ENCODE data around the gene ADGRG6.

ADGRG6 gene

GRCh38 chr6:142359271-142359960 lies 57.6 kb downstream of the ADGRG6 start:
- TF ChIP-seq ZNF785 (tag by site-specific recombination; IDR thresholded peaks at IDR 0.05) (no peak), ZNF548 (tag by site-specific recombination; IDR thresholded peaks at IDR 0.05) (no peak), ZNF549 (tag by site-specific recombination; IDR thresholded peaks at IDR 0.05) (no peak), ELK4 (IDR thresholded peaks at IDR 0.05; ENCODE audit: borderline replicate concordance, low read depth, low read length) (no peak), ZNF335 (tag by site-specific recombination; conservative IDR thresholded peaks at IDR 0.05) (no peak), ZNF324 (tag by site-specific recombination; IDR thresholded peaks at IDR 0.05) (no peak), ZNF138 (tag by site-specific recombination; IDR thresholded peaks at IDR 0.05; ENCODE audit: borderline replicate concordance) (no peak), ZNF701 (tag by site-specific recombination; IDR thresholded peaks at IDR 0.05) (no peak), ZNF776 (tag by site-specific recombination; IDR thresholded peaks at IDR 0.05; ENCODE audit: borderline replicate concordance) (no peak), ZNF843 (tag by site-specific recombination; IDR thresholded peaks at IDR 0.05) (no peak), ZNF174 (tag by site-specific recombination; IDR thresholded peaks at IDR 0.05) (no peak), SCRT1 (tag by site-specific recombination; IDR thresholded peaks at IDR 0.05; ENCODE audit: borderline replicate concordance) (no peak), SP2 (tag by site-specific recombination; IDR thresholded peaks at IDR 0.05) (no peak), ZNF677 (tag by site-specific recombination; IDR thresholded peaks at IDR 0.05) (no peak), ZNF37A (tag by site-specific recombination; IDR thresholded peaks at IDR 0.05) (no peak), ZSCAN5A (tag by site-specific recombination; IDR thresholded peaks at IDR 0.05) (no peak)
- TF ChIP-seq, protein P1, sequence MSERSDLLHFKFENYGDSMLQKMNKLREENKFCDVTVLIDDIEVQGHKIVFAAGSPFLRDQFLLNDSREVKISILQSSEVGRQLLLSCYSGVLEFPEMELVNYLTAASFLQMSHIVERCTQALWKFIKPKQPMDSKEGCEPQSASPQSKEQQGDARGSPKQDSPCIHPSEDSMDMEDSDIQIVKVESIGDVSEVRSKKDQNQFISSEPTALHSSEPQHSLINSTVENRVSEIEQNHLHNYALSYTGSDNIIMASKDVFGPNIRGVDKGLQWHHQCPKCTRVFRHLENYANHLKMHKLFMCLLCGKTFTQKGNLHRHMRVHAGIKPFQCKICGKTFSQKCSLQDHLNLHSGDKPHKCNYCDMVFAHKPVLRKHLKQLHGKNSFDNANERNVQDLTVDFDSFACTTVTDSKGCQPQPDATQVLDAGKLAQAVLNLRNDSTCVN (tag by site-specific recombination; optimal IDR thresholded peaks at IDR 0.05) = no peak
- TF ChIP-seq, protein P2, sequence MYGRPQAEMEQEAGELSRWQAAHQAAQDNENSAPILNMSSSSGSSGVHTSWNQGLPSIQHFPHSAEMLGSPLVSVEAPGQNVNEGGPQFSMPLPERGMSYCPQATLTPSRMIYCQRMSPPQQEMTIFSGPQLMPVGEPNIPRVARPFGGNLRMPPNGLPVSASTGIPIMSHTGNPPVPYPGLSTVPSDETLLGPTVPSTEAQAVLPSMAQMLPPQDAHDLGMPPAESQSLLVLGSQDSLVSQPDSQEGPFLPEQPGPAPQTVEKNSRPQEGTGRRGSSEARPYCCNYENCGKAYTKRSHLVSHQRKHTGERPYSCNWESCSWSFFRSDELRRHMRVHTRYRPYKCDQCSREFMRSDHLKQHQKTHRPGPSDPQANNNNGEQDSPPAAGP (tag by site-specific recombination; IDR thresholded peaks at IDR 0.05) = no peak
- TF ChIP-seq, protein P3, sequence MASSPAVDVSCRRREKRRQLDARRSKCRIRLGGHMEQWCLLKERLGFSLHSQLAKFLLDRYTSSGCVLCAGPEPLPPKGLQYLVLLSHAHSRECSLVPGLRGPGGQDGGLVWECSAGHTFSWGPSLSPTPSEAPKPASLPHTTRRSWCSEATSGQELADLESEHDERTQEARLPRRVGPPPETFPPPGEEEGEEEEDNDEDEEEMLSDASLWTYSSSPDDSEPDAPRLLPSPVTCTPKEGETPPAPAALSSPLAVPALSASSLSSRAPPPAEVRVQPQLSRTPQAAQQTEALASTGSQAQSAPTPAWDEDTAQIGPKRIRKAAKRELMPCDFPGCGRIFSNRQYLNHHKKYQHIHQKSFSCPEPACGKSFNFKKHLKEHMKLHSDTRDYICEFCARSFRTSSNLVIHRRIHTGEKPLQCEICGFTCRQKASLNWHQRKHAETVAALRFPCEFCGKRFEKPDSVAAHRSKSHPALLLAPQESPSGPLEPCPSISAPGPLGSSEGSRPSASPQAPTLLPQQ (tag by site-specific recombination; IDR thresholded peaks at IDR 0.05) = no peak
- TF ChIP-seq, protein P4, sequence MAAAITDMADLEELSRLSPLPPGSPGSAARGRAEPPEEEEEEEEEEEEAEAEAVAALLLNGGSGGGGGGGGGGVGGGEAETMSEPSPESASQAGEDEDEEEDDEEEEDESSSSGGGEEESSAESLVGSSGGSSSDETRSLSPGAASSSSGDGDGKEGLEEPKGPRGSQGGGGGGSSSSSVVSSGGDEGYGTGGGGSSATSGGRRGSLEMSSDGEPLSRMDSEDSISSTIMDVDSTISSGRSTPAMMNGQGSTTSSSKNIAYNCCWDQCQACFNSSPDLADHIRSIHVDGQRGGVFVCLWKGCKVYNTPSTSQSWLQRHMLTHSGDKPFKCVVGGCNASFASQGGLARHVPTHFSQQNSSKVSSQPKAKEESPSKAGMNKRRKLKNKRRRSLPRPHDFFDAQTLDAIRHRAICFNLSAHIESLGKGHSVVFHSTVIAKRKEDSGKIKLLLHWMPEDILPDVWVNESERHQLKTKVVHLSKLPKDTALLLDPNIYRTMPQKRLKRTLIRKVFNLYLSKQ (tag by site-specific recombination; IDR thresholded peaks at IDR 0.05; ENCODE audit: borderline replicate concordance) = no peak
- Histone ChIP-seq H3K27ac (ENCODE audit: extremely low read depth, low read depth, low read length) (no peak overlapping the region), H3K4me3 (ENCODE audit: low read depth, low read length) (no peak overlapping the region), H3K36me3 (ENCODE audit: control insufficient read depth in 2 of 2, insufficient read depth in 1 of 2, low read length in 2 of 2) (no peaks in the 10 kb centered on the region), H3K9me3 (ENCODE audit: control insufficient read depth, insufficient read depth, low read depth, low read length) (no peaks in the 10 kb centered on the region), H3K4me1 (ENCODE audit: control insufficient read depth, insufficient read depth, low read length) (peaks cover 30% of the 10 kb centered on the region)
- ChIA-PET POLR2A (no interaction called here), CTCF (interaction anchor here (0.5 to 0.8 kb wide), 4 partner anchors 14 to 557 kb away, joined by 3 to 8 read pairs (median 5); no protein-coding TSS in a partner anchor)
